DLD1 (cell line): ENCODE results near the gene CLSTN3.

Experiments used
- in situ Hi-C: cut with HindIII; loops from 2 replicates; pipeline ENCODE4 v1.10.0; 2017; ENCODE audit warnings: low sequenced_read_pairs

CLSTN3 gene

DNA sequence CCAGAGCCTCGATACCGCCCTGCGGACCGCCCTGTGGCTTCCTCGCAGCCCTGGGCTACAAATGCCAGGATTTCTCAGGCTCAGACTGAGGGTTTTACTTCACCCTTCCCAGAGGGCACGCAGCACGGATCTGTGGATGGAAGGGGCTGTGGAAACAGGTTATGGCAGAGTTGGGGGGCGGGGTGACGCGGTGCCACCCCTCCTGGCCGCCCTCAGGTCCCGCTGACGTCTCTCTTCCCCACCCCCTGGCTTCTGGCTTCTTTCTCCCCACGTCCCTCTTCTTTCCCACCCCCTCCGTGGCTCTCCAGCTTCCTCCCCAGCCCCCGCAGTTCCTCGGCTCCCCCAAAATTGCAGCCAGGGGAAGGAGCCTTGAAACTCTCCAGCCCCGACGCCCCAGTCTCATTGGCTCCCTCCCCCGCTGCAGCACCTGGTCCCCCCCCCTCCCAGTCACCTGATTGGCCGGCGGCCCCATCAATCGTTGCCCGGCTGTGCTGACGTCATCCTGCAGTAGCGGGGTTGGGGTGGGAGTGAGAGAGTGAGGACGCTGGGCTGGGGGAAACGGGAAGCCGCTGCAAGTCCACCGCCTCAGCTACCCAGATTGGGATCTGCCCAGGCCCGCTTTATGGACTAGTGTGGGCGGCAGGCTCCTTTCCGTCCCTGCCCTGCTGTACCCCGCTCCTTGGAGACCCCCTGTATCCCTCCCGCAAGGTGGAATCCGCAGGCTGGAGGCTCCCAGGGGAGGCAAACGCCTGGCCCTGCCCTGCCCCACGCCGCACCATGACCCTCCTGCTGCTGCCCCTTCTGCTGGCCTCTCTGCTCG is at the start of gene CLSTN3:
CLSTN3 (plus strand) TSS at position 500 of the 820 bp plus-strand sequence; CDS start at position 778, 278 bp downstream.
- in situ Hi-C loops: no loop called here

DNA sequence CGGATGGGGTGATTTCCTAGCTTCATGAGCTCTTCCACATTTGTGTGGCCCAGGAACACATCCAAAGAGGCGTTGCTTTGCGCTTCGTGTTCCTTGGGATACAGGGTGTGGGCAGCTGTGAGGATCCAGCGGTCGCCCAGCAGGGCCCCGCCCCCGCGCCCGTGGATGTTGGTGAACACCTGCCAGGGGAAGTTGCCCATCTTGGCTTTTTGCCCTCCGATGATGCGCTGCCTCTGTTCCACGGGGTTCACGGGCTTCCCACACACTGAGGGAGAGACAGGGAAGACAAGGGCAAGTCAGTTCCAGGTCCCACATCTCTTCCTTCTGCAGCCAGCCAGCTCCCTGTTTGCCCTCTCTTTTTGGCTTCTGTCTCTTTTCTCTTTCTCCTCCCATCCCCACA is 49.1 kb upstream of the CLSTN3 start:
- in situ Hi-C loops: no loop called here

- in situ Hi-C loops: no loop called here
Observed at GRCh38 chr12:7083125-7083524, 47.0 kb upstream of the CLSTN3 start.

- in situ Hi-C loops: no loop called here
Observed at GRCh38 chr12:7089196-7089871, 40.8 kb upstream of the CLSTN3 start.

- in situ Hi-C loops: no loop called here
Observed at GRCh38 chr12:7090222-7090998, 39.8 kb upstream of the CLSTN3 start.

DNA sequence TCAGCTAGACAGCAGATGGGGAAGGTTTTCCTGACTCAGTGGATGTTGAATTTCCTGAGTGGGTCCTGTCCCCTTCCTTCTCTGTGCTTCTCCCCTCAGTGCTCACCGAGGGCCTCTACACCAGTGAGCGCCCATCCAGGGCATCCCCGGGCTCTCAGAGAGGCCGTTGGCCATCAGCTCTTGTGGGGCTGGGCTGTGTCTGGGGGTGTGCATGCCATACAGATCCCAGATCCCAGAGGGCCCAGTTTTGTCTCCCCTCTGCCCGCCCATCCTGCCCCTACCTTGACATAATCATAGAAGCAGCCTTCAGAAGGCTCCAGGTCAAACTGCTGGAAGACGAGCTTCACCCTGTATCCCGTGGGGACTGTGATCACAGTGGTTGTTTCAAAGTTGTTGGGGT is 39.0 kb upstream of the CLSTN3 start:
- in situ Hi-C loops: no loop called here

GRCh38 chr12:7091660-7092228 is 38.4 kb upstream of the CLSTN3 start:
- in situ Hi-C loops: no loop called here

- in situ Hi-C loops: no loop called here
Observed at GRCh38 chr12:7092229-7092985, 37.8 kb upstream of the CLSTN3 start, which contains the start of gene C1R. TSS of gene C1R (minus strand) at chr12:7092445. CDS start at chr12:7092388, 57 bp downstream.

DNA sequence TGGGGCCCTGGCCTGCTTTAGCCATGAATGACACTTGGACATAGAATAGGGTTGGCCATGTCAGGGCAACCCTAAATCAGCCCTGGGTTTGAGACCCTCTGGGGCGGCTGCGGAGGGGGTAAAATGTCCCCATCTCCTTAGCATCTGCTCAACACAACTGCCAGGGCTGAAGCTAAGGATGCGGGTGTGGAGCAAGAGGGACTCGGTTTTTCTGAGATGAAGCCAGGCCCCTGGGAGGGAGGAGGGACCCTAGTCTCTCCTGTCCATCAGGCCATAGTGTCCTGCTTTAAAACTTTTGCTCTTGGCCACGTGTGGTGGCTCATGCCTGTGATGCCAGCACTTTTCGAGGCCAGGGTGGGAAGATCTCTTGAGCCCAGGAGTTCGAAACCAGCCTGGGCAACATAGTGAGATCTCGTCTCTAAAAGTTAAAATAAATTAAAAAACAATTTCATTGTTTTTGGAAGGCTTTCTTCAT is 37.1 kb upstream of the CLSTN3 start:
- in situ Hi-C loops: no loop called here

- in situ Hi-C loops: no loop called here
Observed at GRCh38 chr12:7093486-7093885, 36.7 kb upstream of the CLSTN3 start.

DNA sequence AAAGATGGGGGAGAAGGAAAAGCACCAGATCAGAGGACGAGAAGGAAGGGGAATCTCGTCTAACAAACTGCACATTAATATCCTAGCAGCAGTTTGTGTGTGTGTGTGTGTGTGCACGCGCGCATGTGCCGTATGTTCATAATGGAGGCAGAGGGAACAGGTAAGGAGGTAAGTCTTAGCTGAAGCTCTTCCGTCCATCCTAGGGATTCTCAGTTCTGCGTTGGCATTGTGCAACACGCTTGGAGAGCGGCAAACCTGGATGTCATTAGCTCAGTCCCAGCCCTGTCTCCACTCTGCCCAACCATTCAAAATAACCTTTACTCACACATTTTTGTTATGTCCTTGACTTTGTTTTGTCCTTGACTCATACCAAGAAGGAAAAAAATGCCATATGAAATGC is 36.3 kb upstream of the CLSTN3 start:
- in situ Hi-C loops: no loop called here

- in situ Hi-C loops: no loop called here
Observed at GRCh38 chr12:7096006-7096932, 33.9 kb upstream of the CLSTN3 start.

GRCh38 chr12:7096979-7097378 is 33.2 kb upstream of the CLSTN3 start:
- in situ Hi-C loops: no loop called here

DNA sequence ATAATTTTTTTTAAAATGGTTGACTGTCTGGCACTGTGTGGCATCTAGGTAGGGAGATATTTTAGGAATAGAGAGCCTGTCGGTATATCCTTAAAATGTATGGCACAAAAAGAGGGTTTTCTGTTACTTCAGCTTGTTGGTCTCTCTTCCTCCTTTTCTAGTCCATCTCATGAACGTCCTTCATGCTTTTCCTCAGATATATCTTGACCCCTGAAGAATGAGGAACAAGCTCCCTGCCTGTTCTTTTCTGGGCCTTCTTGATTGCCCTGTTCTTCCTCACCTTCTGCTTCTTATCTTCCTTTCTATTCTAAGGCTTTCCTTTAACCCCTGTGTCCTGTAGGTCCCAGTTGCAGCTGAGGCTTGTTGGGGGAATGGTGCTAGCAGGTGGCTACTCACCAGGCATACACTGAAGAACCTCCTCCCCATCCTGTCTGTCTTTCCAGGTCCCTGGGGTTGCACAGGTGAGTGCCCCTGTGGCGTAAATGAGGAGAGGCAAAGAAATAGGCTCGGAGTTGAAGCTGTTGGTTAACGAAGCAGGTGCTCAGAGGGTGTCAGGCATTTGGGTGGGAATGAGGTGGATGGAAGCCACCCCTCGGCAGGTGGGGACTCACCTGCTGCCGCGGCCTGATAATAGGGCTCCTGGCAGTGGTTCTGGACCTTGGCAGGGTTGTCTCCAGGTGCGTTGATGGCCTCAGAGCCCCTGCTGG is 30.7 kb upstream of the CLSTN3 start:
- in situ Hi-C loops: no loop called here

DNA sequence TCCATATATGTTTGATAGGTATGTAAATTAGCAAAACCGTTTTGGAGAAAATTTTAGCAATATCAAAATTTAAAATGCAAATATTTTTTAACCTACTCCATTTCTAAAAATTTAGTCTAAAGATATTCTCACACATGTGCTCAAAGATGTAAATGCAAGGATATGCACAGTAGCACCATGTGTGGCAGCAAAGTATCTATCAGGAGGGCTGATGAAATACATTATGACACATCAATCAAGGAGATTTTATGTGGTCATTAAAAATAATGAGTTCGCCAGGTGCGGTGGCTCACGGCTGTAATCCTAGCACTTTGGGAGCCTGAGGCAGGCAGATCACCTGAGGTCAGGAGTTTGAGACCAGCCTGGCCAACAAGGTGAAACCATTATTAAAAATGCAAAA is 29.9 kb upstream of the CLSTN3 start:
- in situ Hi-C loops: loop anchor here (10.0 kb wide), 1 partner anchor 65 kb away; no protein-coding TSS in a partner anchor

- in situ Hi-C loops: loop anchor here (10.0 kb wide), 1 partner anchor 64 kb away; no protein-coding TSS in a partner anchor
Observed at GRCh38 chr12:7101047-7101693, 29.0 kb upstream of the CLSTN3 start.

- in situ Hi-C loops: loop anchor here (10.0 kb wide), 1 partner anchor 63 kb away; no protein-coding TSS in a partner anchor
Observed at GRCh38 chr12:7101694-7102131, 28.5 kb upstream of the CLSTN3 start.

DNA sequence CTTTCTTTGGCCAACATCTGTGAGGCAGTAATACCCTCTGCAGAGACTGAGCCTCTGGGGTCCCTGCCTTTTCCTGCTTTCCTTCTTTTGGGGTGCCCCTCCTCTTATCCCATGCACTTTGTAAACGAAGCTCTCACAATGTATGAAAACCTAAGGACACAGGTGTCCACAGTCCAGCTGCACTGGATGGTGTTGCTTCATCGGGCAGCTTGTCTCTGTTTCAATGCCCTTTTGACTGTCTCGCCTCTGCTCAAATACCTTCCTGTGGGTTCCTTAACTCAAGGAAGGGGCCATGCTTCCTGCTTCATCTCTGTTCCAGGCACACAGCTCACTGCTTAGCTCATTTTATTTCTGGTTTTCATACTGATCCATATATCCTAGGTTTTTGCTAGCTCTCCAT is 27.6 kb upstream of the CLSTN3 start:
- in situ Hi-C loops: loop anchor here (10.0 kb wide), 1 partner anchor 62 kb away; no protein-coding TSS in a partner anchor
